ENCODE data around the gene PICALM.
"Not testable (repeated sequence)": the region's sequence is repeated elsewhere in the genome, so short reads cannot be mapped to it uniquely, and the experiment has no call there.

Gene PICALM, protein sequence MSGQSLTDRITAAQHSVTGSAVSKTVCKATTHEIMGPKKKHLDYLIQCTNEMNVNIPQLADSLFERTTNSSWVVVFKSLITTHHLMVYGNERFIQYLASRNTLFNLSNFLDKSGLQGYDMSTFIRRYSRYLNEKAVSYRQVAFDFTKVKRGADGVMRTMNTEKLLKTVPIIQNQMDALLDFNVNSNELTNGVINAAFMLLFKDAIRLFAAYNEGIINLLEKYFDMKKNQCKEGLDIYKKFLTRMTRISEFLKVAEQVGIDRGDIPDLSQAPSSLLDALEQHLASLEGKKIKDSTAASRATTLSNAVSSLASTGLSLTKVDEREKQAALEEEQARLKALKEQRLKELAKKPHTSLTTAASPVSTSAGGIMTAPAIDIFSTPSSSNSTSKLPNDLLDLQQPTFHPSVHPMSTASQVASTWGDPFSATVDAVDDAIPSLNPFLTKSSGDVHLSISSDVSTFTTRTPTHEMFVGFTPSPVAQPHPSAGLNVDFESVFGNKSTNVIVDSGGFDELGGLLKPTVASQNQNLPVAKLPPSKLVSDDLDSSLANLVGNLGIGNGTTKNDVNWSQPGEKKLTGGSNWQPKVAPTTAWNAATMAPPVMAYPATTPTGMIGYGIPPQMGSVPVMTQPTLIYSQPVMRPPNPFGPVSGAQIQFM

GRCh38 chr11:86068951-86069407, at the start of gene PICALM:
TSS of gene PICALM (minus strand) at chr11:86069084. CDS start at chr11:86068780, 304 bp downstream.
- peak; percentile 100 for DNase-seq

DNA sequence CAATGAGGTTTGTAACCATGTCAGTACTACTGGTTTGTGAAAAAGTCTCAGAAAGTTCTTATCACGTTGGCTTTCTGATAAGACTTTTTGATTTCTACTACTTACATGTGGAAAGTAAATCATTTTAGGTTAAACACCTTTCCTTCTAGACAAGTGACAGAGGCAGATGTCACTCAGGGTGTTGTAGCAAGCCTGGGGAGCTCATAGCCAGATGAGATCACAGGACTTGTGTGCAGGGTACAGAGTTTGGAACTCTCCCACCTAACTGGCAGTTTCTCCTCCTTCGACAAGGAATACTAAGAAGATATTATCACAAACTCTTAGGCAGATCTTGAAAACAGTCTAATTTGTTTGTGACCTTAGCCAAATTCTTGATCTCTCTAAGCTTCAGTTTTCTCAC, 49.4 kb upstream of the PICALM start:
- no peak for DNase-seq

DNA sequence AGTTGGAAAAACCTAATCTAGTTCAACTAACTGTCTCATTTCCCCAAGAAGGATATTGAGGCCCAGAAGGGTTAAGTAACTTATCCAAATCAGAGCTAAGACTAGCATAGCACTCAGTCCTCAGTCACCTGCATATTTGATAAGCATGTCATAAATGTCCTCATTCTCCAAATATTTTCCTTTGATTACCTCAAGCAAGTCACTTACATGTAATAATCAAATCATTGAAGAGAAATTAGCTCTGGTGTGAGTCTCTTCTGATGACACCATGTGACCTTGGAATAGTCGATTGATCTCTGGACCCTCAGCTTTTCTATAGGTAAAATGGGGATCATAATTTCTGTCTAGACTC, 48.8 kb upstream of the PICALM start:
- DNase-seq: no peak

GRCh38 chr11:86117001-86117711, 48.3 kb upstream of the PICALM start:
- peak; percentile 54 for DNase-seq

DNA sequence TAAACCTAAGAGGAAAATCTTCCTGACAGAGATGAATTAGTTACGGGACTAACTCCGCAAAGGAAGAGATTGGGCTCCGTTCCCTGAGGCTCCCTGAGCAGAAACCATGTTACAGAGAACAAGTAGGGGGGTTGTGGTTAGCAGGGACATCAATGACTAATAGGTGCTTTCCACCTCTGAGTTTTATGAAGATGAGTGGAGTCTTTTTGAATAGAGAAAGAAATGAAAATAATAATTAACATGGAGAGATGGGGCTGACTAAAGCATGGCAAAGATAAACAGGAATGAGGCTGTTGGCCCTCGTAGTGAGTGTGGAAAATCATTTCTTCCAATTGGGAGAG, 47.5 kb upstream of the PICALM start:
- peak; percentile 50 for DNase-seq

DNA sequence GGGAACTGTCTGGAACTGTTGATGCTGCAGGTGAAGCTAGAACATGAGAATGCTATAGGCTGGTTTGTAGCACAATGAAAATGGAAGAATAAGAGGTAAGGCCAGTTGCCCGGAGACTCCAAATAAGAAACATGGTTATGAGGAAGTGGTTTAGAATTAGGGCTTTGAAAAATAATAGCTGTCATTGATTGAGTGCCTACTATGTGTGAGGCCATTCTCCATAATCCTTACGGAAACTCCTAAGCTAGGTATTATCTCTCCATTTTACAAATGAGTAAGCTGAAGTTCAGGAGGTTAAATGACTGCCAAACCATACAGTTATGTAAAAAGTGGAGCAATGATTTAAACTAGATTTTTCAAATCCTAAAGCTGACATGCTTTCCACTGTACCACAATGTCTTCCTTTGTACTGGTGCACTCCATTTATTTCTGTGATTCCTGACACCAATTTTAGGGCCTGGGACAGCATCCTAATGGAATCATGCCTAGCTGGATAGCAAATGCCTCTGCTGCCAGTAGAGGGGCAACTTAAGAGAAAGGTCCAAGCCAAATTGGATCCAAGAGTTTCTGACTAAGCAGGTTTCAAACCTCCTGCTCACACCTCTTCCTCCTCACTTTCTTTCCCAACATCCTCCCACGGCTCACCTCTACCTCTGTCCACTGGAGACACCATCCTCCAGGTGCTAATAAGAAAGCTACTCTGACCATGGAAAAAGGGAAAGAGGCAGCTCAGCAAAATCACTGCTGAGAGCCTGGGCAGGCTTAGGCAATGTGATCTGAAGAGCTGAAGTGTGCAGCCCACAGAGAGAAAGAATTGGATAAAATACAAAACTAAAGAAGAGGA, 46.9 kb upstream of the PICALM start:
- no peak for DNase-seq

- peak; percentile 56 for DNase-seq
These were observed 40.2 kb upstream of the PICALM start for GRCh38 chr11:86108890-86109638.

- no peak for DNase-seq
These were observed 39.3 kb upstream of the PICALM start for GRCh38 chr11:86108191-86108590.

- DNase-seq: no peak
These were observed 38.0 kb upstream of the PICALM start for GRCh38 chr11:86106916-86107315.

DNA sequence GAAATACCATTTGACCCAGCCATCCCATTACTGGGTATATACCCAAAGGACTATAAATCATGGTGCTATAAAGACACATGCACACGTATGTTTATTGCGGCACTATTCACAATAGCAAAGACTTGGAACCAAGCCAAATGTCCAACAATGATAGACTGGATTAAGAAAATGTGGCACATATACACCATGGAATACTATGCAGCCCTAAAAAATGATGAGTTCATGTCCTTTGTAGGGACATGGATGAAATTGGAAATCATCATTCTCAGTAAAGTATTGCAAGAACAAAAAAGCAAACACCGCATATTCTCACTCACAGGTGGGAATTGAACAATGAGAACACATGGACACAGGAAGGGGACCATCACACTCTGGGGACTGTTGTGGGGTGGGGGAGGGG, 37.1 kb upstream of the PICALM start:
- DNase-seq: not testable (repeated sequence)

DNA sequence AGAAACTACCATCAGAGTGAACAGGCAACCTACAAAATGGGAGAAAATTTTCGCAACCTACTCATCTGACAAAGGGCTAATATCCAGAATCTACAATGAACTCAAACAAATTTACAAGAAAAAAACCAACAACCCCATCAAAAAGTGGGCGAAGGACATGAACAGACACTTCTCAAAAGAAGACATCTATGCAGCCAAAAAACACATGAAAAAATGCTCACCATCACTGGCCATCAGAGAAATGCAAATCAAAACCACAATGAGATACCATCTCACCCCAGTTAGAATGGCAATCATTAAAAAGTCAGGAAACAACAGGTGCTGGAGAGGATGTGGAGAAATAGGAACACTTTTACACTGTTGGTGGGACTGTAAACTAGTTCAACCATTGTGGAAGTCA, 36.7 kb upstream of the PICALM start:
- not testable (repeated sequence) for DNase-seq

DNA sequence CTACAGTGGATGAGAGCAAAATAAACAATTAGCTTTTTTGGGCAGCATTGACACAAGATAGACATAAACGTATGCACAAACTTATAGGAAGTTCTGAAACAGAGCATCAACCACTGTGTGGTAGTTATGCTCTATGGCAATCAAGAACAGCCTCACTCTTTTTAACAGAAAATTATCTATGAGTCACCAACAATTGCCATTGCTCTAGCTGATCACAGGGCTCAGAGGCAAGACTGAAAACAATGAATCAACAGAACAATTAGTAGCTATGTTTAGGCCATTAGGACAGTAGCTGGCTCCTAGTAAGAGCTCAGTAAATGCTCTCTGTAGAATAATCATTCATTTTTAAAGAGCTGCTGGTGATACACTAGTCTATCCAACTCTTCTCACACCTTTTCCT, 34.9 kb upstream of the PICALM start:
- no peak for DNase-seq

- no peak for DNase-seq
These were observed 33.1 kb upstream of the PICALM start for GRCh38 chr11:86101941-86102407.

DNA sequence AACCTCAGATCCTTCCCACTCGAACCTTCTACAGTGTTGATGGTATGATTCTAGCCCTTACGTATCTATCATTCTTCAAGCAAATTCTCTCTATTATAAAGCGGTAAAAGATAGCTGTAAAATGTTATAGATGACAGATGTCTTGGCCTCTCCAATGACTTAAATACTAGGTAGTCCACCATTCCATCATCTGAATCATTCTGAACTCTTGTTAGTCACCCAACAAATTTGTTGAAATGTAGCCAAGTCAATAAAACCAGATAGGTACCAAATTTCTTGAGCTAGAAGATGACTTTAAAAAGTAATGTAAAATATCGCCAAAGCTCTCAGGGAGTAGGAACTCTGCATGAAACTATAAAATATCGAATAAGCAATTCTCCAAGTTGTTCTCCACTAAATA, 32.6 kb upstream of the PICALM start:
- DNase-seq: no peak

DNA sequence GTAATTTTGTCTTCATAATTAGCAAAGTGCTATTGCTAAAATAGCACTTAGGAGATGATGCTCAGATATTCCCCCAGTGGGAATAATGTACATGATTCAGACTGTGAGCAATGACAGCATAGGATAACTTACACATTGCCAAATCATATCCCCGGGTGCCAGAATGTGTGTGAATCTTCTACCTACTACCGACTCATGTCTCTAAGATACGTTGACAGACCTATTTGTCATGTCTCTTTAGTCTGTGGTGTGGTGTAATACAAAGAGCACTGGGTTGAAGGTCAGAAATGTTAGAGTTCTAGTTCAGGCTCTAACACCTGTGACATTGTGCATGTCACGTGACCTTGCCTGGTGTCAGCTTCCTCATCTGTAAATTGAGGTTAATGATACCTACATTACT, 31.0 kb upstream of the PICALM start:
- peak; percentile 53 for DNase-seq

DNA sequence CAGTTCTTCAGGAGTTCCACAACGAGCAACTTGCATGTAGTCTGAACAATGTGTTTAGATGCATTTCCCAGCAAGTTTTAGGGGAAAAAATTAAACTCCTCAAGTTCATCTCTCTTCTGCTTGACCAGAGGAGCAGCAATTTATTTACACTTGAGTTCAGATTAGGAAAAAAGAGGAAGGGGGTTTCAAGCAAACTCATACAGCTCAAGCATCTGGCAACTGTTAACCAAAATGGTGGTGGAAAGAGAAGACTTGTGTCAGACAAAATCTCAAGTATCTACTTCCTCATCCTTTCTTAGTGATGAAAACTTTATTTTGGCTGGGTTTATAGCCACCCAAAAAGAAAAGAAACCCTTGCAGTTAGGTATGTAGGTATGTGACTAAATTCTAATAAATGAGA, 29.1 kb upstream of the PICALM start:
- DNase-seq: no peak

DNA sequence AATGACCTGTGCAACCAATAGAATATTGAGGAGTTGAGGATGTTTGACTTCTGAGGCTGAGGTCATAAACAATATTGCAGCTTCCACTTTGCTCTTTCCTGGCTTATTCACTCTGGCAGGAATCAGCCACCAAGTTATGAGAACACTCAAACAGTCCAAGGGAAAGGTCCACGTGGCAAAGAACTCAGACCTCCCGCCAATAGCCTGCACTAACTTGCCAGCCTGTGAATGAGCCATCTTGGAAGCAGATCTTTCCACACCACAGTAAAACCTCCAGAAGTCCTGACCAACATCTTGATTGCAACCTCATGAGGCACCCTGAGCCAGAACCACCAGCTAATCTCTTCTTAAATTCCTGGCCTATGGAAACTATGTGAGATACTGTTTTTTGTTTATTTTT, 22.7 kb upstream of the PICALM start:
- DNase-seq: no peak

DNA sequence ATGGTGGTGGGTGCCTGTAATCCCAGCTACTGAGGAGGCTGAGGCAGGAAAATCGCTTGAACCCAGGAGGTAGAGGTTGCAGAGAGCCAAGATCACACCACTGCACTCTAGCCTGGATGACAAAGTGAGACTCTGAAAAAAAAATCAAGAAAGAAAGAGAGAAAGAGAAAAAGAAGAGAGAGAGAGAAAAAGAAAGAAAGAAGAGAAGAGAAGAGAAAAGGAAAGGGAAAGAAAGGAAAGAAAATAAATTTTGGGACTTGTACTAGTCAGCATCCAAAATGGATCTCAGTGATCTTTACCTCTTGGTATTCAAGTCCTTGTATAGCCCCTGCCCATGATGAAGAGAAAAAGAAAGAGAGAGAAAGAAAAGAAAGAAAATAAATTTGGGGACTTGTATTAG, 22.2 kb upstream of the PICALM start:
- no peak for DNase-seq

- DNase-seq: no peak
These were observed 20.8 kb upstream of the PICALM start for GRCh38 chr11:86089659-86090058.

- DNase-seq: not testable (repeated sequence)
These were observed 18.8 kb upstream of the PICALM start for GRCh38 chr11:86087688-86088087.

DNA sequence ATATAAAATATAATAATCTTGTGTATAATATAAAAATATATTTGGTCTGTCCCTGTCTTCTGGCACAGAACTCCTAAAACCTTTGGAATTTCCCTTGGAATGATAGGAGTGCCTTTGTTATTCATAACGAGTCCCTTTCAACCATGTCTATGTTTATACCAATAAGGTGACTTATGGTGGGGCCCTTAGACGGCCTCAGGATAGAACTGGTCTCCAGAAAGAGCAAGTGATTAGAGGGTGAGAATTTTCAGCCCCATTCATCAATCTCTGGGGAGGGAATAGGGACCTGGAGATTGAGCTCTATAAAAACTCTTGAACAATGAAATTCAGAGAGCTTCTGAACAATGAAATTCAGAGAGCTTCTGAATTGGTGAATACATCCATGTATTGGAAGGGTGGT, 18.4 kb upstream of the PICALM start:
- no peak for DNase-seq

DNA sequence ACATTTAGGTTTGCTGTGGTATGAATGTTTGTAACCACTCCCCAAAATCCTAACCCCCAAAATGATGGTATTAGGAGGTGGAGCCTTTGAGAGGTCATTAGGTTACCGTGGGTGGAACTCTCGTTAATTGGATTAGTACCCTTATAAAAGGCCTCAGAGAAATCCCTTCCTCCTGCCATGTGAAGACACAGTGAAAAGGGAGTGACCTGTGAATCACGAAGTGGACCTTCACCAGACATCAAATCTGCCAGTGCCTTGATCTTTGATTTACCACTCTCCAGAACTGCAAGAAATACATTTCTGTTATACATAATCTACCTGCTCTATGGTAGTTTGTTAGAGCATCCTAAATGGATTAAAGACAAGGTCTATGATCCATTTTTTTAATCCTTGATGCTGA, 12.6 kb upstream of the PICALM start:
- DNase-seq: no peak
